Inflammatory macrophage treated with lipopolysaccharide for 4 hours (primary cell): Measurements from ENCODE around the gene CA10.

Experiments
- DNase-seq: peaks from one replicate; pipeline ENCODE4 v3.0.0-alpha.2; 2020

CA10 gene

GRCh38 chr17:51855806-51856205 lies 302.7 kb downstream of the CA10 start:
- no peak for DNase-seq

GRCh38 chr17:51853857-51854256 lies 304.7 kb downstream of the CA10 start:
- no peak for DNase-seq

- no peak for DNase-seq
These were observed 305.9 kb downstream of the CA10 start for GRCh38 chr17:51852603-51853002.

DNA sequence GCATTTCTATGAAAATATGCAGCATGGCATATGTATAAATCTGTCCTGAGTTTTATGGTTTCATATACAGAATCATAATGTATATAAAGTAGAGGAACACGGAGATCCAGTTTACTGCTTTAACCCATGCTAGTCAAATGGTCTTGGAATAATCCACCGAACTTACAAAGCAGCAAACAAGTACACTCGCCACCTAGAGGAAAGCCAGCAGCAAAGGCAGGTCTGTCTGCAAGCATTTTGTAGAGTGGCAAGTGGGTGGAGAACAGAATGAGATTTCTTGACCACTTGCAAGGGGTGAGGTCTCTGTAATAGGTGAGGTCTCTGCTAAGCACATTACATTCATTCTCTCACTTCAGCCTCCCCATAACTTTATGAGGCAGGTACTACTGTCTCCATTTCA lies 308.3 kb downstream of the CA10 start:
- DNase-seq: no peak

- DNase-seq: no peak
These were observed 310.1 kb downstream of the CA10 start for GRCh38 chr17:51848451-51848850.

DNA sequence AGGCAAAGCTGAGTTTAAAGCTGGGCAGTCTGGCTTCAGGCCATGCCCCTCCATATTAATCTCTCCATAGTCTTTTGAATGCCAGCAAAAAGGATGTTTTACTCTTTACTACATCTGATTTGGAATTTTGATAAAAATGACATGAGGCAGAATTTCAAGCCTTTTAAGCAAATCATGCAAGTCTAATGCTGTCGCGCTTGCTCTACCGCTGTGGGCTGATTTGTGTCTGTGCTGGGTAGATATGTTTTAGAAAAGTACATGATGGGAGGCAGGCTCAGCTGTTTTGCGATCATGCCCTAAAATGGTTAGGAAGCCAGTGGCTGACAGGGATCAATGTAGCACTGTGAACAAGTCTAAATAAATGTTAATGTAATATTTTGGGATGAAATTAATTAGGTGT lies 311.9 kb downstream of the CA10 start:
- no peak for DNase-seq

- no peak for DNase-seq
These were observed 312.7 kb downstream of the CA10 start for GRCh38 chr17:51845776-51846175.

GRCh38 chr17:51842763-51843162 lies 315.8 kb downstream of the CA10 start:
- DNase-seq: no peak

- DNase-seq: no peak
These were observed 316.8 kb downstream of the CA10 start for GRCh38 chr17:51841669-51842068.

GRCh38 chr17:51840688-51841087 lies 317.8 kb downstream of the CA10 start:
- no peak for DNase-seq

DNA sequence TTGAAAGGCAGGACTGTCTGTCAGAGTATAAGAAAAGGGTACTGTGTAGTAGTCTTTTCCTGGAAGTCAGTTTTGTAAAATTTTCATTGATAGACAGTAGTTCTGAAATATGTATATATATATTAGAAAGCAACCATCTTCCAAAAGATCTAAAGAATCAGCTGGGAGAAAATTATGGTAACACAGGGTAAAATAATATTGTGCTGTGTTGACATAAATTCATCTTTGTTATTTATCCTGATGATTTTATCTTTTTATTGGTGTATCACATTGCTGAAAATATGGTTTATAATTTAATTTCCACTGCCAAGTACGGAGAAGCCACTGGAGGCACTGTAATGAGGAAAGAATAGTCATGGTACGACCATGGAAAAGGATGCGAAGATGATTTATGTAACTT lies 324.9 kb downstream of the CA10 start:
- no peak for DNase-seq

- no peak for DNase-seq
These were observed 325.5 kb downstream of the CA10 start for GRCh38 chr17:51833045-51833444.

DNA sequence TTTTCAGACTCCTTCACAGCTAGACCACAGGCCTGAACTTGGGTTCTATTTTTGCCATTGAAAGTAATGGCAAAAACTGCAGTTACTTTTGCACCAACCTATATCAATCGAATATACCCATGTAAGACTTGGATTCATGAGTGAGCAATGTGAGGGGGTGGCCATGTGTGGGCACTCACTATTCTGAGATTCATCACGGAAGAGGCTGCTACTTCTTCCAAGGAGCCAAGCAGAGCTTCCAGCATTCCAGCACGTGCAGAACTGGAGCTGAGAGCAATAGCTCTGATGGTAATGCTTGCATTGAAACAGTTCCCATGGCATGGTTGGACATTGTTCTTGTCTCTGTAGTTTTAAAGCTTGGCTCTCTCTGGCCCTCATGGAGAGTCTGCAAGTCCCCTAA lies 327.6 kb downstream of the CA10 start:
- DNase-seq: no peak

DNA sequence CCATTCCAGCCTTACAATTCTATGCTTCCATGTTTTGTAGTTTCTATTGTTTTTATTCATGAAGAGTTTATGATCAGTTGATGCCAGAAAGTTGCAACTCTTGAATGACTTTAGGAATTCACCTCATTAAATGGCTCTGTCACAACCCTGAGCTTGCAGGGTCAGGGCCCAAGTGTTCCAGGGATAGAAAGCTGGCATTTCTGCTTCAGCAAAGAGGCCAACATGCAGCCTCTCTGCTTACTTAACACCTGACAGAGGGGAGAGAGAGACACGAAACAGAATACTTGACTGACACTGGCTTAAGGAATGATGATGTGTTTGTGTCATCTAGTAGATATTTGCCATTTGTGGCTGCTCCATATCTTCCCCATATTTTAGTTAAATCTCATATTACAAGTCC lies 328.1 kb downstream of the CA10 start:
- DNase-seq: no peak

- DNase-seq: no peak
These were observed 329.6 kb downstream of the CA10 start for GRCh38 chr17:51828901-51829300.

DNA sequence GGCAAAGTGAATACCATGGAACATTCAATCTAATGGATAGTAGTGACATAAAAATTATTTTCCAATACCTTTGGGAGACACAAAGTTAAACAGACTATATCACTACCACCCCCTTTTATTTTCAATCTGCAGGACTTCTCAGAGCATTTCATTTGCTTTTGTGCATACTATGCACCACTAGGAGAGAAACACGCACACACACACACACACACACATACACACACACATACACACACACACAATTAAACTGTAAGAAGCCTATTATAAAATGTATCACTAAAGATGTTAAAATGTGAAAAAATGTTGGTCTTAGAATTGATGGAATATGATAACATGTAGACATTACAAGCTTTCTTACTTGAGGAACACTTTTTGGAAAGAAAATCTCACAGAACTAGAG lies 331.4 kb downstream of the CA10 start:
- no peak for DNase-seq

- DNase-seq: no peak
These were observed 337.7 kb downstream of the CA10 start for GRCh38 chr17:51820766-51821165.

DNA sequence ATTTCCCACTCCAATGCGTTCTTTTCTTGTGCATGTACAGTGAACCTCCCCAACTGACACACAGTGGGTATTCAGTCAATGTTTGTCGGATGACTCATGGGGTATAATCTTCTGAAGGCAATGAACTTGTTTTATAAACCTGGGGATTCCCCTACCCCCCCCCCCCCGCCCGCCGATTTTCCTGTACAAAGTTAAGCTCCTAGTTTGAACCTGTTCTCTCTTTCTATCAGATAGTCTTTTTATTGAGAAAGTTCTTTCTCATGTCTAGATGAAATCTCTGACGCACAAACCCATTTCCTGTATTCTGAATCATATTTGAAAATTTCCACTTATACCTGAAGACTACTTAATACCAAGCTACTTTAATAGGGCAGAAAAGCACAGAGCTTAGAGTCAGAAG lies 338.3 kb downstream of the CA10 start:
- DNase-seq: no peak

GRCh38 chr17:51819341-51820219 lies 338.9 kb downstream of the CA10 start:
- DNase-seq: no peak

- DNase-seq: no peak
These were observed 339.7 kb downstream of the CA10 start for GRCh38 chr17:51818777-51819176.

DNA sequence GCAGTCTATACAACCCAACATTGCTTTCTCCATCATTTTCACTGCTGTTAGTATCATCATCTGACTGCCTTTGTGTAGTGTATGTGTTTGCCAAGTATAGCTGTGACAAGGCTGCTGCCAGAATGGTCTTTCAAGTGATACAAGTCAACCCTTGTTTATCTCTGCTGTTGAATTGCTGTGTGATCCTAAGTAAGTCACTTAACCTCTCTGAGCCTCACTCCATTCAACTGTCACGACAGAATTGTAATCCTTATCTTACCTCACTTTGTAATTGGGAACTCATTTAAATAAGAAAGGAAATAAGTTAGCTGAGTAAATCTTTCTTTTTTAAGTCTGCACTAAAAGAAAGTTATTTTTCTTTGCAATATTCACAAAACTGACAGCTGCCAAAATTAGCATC lies 340.6 kb downstream of the CA10 start:
- no peak for DNase-seq

DNA sequence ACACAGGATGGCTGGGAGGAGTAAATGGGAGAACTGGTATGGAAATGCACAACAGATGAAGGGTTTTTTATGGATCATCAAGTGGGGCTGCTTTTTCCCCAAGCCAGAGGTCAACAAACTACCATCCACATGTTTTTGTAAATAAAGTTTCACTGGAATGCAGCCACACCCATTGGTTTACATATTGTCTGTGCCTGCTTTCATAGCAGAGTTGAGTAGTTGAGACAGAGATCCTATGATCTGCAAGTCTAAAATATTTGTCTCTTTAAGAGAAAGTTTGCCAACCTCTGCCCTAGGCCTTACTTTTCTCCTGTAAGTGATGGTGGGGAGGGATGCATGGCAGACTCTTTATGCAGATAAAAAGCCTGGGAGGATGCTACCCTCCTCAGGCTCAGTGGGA lies 341.4 kb downstream of the CA10 start:
- DNase-seq: no peak

DNA sequence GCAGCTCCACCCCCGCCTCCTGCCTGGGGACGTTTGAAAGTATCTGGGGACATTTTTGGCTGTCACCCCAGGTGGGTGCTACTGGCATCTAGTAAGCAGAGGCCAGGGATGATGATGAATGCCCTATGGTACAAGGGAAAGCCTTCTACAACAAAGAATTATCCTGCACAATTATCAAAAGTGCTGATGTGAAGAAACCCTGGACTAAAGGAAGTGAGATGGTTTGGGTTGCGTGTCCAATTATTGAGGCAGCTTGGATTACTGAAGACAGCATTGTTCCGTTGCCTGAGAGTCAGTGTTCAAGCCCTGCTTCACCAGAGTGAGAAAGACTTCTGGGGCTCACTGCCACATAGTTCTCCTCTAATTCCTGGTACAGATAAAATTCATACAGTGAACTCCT lies 343.4 kb downstream of the CA10 start:
- DNase-seq: no peak

DNA sequence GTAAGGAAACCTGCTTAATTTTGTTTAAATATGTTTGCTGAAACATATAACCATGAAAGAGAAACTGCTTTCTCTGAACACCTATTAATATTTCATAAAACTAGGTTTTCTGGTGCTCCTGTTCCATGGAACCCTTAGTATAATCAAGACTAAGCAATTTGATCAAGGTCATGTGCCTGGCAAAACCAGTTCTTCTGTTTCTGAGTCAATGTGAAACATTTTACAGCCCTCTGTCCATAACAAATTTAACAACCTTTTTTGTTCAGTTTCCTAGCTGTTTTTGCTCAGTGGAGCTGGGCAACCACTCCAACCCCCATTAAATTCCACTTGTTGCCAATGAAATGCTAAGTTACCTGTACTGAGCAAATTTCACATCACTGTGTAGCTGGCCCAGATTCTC lies 344.0 kb downstream of the CA10 start:
- no peak for DNase-seq

DNA sequence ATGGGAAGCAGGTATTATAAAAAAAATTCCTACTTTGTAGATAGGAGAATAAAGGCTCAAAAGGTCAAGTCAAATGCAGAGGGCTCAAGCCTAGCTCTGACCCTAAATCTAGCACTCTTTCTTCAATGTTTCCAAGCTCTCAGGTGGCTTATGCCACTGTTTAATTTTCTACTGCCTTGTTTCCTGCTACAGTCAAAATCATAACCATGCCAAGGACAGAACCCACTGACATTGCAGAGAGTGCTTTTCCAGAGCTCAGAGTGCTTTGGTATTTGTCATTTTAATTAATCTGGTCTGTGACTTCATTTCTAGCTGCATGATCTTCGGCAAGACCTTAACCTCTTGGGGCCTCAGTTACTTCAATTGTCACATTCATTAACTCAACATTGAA lies 344.7 kb downstream of the CA10 start:
- no peak for DNase-seq
